HG03280 (cell line): ENCODE data around the gene TSGA10IP.

Experiments
- ATAC-seq: cut with Tn5 transposase; IDR thresholded peaks from one replicate; pipeline ENCODE4 v1.9.1; 2021; ENCODE audit warnings: mild to moderate bottlenecking, moderate library complexity; ENCODE audit not compliant: unreplicated experiment

The TSGA10IP gene

DNA sequence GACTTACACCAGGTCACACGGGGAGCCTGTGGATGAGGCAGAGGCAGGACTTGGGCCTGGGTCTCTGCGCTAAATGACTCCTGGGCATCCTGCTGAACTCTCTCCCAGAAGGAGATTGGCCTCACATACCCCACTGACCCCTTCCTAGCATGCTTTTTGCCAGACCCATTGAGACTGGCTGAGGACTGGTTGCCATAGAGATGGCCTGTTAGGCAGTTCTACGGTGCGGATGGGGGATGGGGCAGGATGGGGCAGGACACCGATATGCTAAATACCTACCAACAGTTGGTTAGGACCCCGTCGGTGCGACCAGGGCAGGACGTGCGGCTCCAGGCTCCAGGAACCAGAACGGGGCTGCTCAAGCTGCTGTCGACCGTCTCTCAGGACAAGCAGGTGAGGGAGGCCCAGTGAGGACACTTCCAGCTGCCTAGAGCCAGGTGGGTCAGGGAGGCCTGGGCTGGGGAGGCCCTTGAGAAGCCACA is at the start of gene TSGA10IP:
Gene TSGA10IP, plus strand, starts transcription at position 51 of the 482 bp plus-strand sequence. Its CDS starts 196 bp downstream, at position 247.
- ATAC-seq, result no peak

GRCh38 chr11:65895482-65895981 is 49.7 kb upstream of the TSGA10IP start:
- ATAC-seq, result no peak

DNA sequence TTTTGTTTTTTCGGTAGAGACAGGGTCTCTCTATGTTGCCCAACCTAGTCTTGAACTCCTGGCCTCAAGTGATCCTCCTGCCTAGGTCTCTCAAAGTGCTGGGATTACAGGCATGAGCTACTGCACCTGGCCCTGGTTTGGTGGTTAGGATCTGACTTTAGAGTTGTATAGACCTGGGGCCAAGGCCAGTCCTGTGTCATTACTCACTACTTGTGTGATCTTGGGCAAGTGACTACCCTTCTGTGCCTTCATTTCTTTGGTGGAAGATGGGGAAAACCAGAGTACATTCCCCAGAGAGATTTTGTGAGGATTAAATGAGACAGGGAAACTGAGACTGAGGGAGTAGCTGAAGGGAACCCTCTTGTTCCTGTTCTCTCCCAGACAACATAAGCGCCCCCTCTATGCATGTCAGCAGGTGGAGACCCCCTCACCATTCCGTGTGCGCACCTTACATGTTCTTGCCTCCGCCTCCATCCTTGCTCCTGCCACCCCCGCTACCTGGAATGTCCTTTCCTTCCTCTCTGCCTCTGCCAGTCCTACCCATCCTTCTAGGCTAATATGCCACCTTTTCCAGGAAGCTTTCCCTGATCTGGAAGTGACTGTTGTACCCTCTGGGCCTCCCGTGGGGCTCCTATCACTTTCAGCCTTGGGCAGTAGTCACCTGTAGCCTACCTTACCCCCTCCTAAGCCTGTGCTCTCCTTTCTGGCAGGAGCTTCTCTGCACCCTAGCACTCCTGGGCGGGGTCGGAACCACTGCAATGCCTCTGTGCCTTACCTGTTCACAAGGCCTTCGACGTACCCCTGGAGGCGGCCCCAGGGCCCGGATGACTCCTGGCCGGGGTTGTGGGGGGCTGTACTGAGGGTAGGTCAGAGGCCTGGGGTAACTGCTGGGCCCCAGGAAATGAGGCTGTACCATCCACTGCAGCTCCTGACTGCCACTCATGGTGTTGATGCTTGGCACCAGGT is 49.0 kb upstream of the TSGA10IP start:
- ATAC-seq, result no peak

- ATAC-seq, result no peak
These were observed 48.2 kb upstream of the TSGA10IP start for GRCh38 chr11:65897020-65897471.

DNA sequence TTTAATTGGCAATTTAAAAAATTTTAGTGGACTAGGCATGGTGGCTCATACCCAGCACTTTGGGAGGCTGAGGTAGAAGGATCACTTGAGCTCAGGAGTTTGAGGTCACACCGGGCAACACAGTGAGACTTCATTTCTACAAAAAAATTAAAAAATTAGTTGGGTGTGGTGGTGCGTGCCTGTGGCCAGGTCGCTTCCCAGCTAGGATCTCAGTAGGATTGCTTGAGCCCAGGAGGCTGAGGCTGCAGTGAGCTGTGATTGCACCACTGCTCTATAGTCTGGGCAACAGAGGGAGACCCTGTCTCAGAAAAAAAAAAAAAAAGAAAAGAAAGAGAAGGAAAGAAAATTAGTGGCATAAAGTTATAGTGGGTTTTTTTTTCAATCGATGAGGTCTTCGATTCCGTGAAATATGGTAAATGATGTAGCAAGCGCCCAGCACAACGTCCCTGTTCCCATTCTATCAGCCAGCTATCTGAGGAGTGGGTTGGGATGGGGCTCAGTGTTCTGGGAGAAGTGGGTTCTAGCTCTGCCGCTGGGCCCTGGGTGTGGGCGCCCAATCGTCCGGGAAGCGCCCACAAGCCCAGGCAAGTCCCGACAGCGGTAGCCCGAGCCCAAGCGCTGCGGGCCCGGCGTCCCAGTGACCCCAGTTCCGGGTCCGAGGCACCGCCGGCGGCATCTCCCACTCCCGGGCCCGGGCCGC is 46.5 kb upstream of the TSGA10IP start:
- no peak for ATAC-seq

GRCh38 chr11:65899356-65900124 is 45.7 kb upstream of the TSGA10IP start:
- peak; percentile 11 for ATAC-seq

GRCh38 chr11:65900125-65900898 is 45.0 kb upstream of the TSGA10IP start, which contains the start of gene FOSL1:
Gene FOSL1, minus strand, starts transcription at chr11:65900388. Its CDS starts 49 bp downstream, at chr11:65900339.
- peak; percentile 74 for ATAC-seq

- no peak for ATAC-seq
These were observed 44.4 kb upstream of the TSGA10IP start for GRCh38 chr11:65900899-65901180.

GRCh38 chr11:65903068-65903481 is 42.2 kb upstream of the TSGA10IP start:
- ATAC-seq, result no peak

- ATAC-seq, result no peak
These were observed 41.6 kb upstream of the TSGA10IP start for GRCh38 chr11:65903715-65904114.

DNA sequence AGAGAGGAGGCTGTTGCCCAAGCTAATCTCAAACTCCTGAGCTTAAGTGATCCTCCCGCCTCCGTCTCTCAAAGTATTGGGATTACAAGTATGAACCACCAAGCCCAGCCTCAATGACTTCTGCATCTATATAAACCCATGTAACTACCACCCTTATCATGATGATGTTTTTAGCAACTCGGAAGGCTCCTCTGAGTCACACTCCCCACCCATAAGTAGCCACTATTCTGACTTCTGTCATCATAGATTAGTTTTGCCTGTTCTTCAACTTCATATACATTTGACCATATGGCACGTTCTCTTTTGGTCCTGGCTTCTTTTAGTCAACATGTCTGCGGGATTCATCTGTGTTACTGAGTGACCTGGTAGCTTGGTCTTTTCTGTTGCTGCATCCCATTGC is 38.7 kb upstream of the TSGA10IP start:
- ATAC-seq, result no peak

GRCh38 chr11:65907878-65908277 is 37.4 kb upstream of the TSGA10IP start:
- ATAC-seq, result no peak

GRCh38 chr11:65911682-65912568 is 33.4 kb upstream of the TSGA10IP start:
- ATAC-seq, result no peak

- no peak for ATAC-seq
These were observed 32.4 kb upstream of the TSGA10IP start for GRCh38 chr11:65912845-65913244.

- ATAC-seq, result no peak
These were observed 30.0 kb upstream of the TSGA10IP start for GRCh38 chr11:65915101-65915820.

GRCh38 chr11:65915821-65916251 is 29.4 kb upstream of the TSGA10IP start:
- ATAC-seq, result no peak

DNA sequence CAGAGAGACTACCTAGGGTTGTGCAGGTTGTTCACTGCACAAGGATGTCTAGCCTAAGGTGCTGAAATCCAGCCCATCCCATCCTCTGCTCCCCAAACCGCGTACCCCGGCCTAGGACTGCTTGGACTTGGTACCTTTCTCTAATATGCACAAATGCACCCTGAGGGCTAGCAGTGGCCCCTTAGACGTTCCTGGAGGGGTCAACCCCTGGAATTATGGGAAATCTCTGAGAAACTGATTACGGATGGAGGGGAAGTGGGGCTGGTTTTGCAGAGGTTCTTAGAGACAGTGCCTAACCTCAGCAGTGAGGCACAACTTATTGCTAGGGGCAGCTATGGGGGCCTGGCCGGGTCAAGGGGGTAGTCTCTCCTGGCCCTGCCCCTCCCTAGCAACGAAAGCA is 28.9 kb upstream of the TSGA10IP start:
- ATAC-seq, result no peak

GRCh38 chr11:65917077-65917433 is 28.2 kb upstream of the TSGA10IP start:
- no peak for ATAC-seq
